ENCODE measurements around the gene MYCN.

MYCN gene

DNA sequence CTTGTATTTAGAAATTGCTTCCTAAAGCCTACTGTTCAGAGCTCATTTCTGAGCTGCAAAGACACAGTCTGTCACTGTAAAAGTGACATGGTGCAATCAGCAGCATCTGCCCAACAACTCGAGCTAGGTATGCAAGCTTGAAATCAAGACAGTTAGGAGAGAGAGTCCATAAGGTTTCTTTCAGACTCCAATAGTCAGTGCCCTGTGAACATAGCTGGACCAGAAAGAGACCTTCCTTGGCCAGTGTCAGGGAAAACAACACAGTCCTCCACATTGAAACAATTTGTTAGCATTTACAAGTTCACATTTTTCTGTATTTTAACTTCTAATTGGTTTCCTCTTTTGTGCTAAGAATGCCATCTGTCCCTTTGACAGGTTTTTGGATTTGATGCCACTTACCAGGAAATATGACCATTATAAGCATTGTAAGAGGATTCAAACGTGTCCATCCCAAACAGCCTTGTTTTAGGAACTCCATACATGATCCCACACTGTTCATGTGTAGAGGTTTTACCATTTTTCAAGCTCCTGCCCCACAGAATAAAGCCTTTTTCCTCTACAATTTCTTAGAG, 8.9 kb upstream of the MYCN start:
- DNase-seq (ENCODE audit: low read depth in 2 of 2) = no peak

DNA sequence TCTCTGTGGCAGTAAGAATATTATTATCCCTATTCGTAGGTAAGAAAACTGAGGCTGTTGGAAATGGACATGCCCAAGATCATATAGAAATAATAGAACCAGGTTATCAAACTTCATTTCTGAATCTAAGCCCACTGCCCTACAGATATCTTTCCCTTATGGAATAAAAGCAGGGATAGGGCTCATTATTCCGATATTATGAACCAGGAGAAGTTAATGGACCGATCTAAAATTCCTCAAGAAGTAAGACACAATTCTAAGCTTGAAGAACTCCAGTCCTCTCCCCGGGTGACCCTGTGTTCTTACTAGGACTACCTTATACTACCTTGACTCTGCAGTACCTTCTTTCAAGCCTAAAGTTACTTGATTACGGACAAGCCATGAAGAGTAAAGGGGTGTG, 8.4 kb upstream of the MYCN start:
- DNase-seq (ENCODE audit: low read depth in 2 of 2) = no peak

DNA sequence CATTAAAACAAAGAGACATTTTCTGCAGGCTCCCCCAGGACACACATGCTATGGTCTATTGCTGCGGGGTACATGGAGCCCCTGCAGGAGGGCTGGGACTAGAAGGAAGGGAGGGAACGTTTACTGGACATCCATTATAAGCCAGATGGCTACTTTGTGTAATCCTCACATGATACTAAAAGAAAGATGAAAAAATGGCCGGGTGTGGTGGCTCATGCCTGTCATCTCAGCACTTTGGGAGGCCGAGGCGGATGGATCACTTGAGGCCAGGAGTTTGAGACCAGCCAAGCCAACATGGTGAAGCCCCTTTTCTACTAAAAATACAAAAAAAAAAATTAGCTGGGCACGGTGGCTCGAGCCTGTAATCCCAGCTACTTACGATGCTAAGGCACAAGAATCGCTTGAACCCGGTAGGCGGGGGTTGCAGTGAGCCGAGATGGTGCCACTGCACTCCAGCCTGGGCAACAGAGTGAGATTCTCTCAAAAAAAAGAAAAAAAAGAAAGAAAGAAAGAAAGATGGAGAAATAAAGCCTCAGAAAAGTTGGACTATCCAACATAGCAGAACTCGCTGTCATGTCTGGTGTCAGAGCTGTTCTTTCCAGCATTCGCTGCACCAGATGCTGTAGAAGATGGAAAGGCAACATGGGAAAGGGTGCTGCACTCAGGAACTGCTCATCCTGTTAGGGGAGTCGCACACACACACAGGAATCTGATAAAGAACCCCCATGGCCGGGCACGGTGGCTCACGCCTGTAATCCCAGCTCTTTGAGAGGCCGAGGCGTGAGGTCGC, 7.8 kb upstream of the MYCN start:
- no peak for DNase-seq (ENCODE audit: low read depth in 2 of 2)

DNA sequence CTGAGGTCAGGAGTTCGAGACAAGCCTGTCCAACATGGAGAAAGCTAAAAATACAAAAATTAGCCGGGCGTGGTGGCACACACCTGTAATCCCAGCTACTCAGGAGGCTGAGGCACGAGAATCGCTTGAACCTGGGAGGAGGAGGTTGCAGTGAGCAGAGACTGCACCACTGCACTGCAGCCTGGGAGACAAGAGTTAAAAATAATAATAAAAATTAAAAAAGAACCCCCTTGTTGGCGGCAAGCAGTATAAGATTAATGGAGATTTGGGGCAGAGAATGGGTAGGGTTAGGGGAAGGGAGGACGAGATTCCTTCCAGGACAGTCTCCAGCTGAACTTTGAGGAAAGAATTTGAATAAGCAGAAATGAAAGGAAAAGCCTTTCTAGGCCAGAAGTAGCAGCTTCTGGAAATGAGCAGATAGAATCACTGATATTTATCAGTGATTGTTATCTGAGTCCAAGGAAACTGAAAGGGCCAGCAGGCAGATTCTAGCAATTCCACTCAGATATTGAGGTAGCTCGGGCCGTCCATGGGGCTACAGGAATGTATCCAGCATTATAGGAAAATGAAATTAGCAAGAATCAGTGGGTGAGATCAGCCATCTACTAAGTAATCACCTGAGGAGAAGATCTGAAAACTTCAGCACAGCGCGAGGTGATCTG, 7.0 kb upstream of the MYCN start:
- no peak for DNase-seq (ENCODE audit: low read depth in 2 of 2)

GRCh38 chr2:15934291-15934945, 5.9 kb upstream of the MYCN start:
- no peak for DNase-seq (ENCODE audit: low read depth in 2 of 2)

DNA sequence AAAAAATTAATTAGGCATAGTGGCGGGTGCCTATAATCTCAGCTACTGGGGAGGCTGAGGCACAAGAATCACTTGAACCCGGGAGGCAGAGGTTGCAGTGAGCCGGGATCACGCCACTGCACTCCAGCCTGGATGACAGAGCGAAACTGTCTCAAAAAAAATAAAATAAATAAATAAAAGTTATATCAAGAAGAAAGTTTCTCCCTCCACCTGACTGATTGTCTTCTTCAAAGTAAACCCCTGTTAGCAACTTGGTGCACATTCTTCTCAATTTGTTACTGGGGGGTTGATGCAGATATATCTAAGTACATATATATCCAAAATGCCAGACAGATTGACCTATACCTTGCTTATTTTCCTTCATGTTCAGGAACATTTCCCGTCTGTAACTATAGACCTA, 5.2 kb upstream of the MYCN start:
- DNase-seq (ENCODE audit: low read depth in 2 of 2) = no peak

DNA sequence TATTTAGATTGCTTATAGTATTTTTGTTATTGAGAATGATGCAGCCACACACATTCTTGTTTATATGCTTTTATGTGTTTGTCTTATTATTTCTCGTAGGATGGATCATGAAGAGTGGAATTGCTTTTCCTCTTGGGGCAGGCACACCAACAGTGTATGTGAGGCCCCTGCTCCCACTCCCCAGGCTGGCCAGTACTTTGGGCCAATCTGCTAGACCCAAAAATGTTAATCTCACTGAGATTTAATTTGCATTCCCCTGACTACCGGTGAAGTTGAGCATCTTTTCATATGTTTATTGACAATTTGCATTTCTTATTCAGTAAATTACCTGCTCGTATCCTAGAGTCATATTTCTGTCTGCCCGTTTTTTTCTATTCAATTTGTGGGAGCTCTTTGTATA, 4.7 kb upstream of the MYCN start:
- no peak for DNase-seq (ENCODE audit: low read depth in 2 of 2)

DNA sequence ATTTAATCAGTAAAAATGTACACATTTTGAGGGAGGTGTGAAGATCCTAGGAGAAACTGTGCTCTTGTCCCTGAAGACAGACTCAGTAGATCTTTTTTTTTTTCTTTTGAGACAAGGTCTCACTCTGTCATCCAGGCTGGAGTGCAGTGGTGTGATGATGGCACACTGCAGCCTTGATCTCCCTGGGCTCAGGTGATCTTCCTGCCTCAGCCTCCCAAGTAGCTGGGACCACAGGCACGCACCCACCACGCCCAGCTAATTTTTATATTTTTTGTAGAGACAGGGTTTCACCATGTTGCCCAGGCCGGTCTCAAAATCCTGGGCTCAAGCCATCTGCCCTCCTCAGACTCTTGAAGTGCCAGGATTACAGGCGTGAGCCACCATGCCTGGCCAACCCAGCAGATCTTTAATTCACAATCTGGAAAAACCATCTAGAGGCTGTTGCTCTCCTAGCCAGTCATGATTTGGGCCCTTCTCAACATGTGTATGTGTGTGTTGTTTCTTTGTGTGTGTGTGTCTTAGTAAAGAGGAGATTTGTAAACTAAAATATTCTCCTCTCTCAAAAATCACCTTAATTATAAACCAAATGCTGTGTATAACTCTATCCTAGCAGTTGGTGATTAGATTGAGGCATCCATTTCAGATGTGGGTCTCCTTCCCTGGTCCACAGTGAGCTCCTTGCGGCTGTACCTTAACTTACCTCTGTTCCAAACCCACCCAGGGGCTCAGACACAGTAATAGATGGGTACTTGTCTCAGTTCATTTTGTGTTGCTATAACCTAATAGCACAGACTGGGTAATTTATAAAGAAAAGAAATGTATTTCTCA, 3.9 kb upstream of the MYCN start:
- no peak for DNase-seq (ENCODE audit: low read depth in 2 of 2)

DNA sequence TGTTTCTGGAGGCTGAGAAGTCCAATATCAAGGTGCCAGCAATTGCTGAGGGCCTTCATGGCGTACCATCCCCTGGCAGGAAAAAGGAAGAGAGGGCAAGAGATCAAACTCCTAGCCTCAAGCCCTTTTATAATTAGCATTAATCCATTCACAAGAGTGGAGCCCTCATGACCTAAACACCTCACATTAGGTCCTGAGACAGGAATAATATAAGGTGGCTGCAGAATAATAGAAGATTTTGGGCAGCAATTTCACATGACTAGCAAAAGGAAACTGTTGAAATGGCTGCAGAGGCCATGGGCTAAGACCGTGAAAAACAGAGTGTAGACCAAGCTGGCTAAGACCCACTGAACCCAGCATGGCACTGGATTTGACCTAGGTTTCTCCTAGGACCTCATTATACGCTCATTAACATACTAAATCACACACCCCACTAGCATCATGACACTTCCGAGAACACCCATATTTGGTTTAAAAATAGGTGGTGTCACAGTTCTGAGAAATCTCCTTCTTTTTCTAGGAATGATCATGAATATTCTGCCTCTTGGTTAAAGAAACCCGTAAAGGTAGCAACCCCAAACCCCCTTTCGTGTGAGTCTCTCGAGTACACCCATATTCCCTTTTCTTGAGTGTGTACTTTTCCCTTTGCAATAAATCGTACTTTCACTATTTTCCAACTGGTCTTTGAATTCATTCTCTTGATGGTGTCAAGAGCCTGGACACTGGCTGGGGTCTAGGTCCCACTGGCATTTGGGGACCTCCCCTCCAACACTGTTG, 3.1 kb upstream of the MYCN start:
- DNase-seq (ENCODE audit: low read depth in 2 of 2) = no peak

DNA sequence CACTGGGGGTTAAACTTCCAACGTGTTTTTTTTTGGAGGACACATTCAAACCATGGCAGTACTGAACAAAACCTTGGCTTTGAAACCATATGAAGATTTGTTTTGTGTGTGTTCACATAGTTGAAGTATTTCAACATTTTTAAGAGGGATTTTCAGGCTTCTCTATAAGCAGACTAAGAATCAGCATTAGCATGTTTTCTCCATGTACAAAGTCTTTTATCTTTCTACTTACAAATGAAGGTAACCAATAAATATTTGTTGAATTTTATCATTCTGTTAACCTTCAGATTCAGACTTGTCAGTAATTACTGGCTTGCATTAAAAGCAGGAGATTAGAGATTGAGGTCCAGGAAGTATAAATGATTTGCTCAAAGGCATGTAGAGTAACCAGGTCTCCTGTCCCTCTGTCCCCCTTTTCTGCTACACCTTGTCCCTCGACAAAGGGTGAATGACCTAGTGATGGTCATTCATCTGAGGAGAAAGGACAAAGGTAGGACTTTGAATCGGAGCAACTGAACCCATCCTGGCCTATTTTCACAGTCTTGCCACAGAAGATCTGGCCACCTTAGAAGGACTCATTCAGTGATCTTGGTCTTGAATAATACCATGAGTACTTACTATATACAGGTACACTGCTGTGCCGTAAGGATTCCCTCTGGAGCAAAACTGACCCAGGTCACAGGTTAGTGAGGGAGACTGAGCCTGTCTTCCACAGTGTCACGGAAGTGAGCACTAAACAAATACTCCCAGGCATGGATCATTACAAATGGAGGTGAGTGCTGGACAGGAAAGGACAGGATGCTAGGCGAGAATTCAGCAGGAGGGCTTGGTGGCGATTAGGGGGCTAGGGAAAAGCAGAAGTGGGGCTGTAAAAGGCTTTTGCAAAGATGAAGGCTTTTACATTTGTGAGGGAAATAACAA, 2.2 kb upstream of the MYCN start:
- no peak for DNase-seq (ENCODE audit: low read depth in 2 of 2)

DNA sequence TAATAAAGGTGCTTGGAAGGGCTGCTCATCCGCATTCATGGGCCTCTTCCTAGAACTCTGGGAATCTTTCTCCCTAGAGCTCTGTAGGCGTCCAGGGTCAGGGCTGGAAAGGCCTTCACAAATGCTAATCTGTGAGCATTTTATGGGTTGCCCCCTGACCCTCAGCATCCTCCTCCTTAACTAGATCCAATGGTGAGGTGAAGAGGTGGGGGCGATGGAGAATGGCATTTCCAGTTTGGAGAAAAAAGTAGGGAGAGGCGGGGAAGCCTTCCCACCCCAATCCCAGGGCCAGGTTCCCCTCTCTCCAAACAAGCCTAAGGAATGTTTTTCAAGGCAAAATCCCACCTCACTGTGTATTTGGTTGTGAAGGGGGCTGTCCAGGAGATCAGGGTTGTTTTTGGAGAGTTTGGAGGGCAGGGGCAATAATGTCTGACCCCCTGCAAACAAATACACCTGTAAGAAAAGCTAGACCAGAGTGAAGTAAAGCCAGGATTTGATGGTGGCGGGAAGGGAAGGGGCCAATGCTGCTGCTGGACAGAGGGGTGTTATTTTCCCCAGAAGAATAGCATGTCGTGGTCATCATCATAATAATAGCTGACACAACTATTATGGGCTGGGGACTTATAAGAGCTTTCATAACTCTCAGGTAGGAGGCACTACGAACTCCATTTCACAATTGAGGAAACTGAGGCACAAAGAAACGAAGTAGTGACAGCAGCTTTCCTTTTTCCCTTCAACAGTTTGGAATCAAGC, 1.4 kb upstream of the MYCN start:
- no peak for DNase-seq (ENCODE audit: low read depth in 2 of 2)

DNA sequence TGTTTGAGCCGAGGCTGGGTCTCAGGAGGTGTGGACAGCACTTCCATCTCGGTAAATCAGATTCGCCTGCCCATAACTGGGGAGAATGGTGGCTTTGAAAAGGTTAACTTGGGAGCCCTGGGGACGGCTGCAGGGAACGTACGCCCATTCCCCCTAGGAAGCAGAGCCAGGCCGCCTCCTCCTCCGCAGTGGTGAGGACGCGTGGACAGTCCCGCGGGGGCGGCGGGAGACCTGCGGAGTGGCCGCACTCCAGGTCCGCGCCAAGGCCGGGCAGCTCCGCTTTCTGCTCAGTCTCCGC, 845 bp upstream of the MYCN start:
- no peak for DNase-seq (ENCODE audit: low read depth in 2 of 2)

GRCh38 chr2:15940661-15941480, 521 bp downstream of the MYCN start:
- no peak for DNase-seq (ENCODE audit: low read depth in 2 of 2)

DNA sequence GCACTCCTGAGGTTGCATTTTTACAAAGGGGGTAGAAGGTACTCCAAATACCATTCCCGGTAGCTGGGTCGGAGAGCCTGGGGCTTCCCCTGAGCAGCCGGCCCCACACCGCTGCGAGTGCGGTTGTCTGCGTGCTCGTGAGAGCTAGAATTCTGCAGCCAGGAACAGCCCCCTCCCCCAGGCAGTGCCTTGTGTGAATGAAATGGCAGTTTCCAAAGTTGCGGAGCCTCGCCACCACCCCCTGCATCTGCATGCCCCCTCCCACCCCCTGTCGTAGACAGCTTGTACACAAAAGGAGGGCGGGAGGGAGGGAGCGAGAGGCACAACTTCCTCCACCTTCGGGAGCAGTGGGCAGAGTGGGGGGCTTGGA, 1.1 kb downstream of the MYCN start:
- DNase-seq (ENCODE audit: low read depth in 2 of 2) = no peak

- DNase-seq (ENCODE audit: low read depth in 2 of 2) = no peak
These were observed 1.7 kb downstream of the MYCN start for GRCh38 chr2:15941871-15942710.

GRCh38 chr2:15942711-15943345, 2.5 kb downstream of the MYCN start:
- DNase-seq (ENCODE audit: low read depth in 2 of 2) = no peak

Measured in activated CD8-positive, alpha-beta memory T cell treated with anti-CD3 and anti-CD28 coated beads for 4 hours (primary cell).